ENCODE results near the gene LCN2. TPM values are rescaled to one million over a fixed set of nuclear protein-coding genes. Genes with fewer than 3 reads are reported as not detected.

LCN2 gene
- total and polyA plus RNA-seq, 9 of the 15 experiments (the other 6 are each of a cell fraction or from before 2014, with no cell fraction given) = 0.10 to 1.2 (median 0.44) TPM; not detected in 1

GRCh38 chr9:128117613-128118471 lies 31.4 kb upstream of the LCN2 start (continued):
- TF ChIP-seq CTCF (IDR thresholded peaks at IDR 0.05 in 2 of 3, conservative IDR thresholded peaks at IDR 0.05 in 1 of 3; ENCODE audit: insufficient read depth in 2 of 3, low read depth in 1 of 3, low read length in 3 of 3) (peak; percentile 100), FOXK2 (conservative IDR thresholded peaks at IDR 0.05 in 1 of 2, IDR thresholded peaks at IDR 0.05 in 1 of 2; ENCODE audit: low read depth in 2 of 2) (peak; percentile 90 to 93), LCOR (CRISPR knock-in tag; IDR thresholded peaks at IDR 0.05) (peak; percentile 78), ZBED1 (IDR thresholded peaks at IDR 0.05) (no peak), ZNF583 (CRISPR knock-in tag; IDR thresholded peaks at IDR 0.05) (no peak), ZFP1 (CRISPR knock-in tag; IDR thresholded peaks at IDR 0.05) (no peak), ZC3H8 (IDR thresholded peaks at IDR 0.05) (no peak), ZBTB43 (CRISPR knock-in tag; IDR thresholded peaks at IDR 0.05) (no peak), MTA3 (IDR thresholded peaks at IDR 0.05; ENCODE audit: borderline replicate concordance) (no peak), TAL1 (IDR thresholded peaks at IDR 0.05) (no peak), HEY1 (CRISPR knock-in tag; IDR thresholded peaks at IDR 0.05; ENCODE audit: borderline replicate concordance) (no peak), ATF7 (IDR thresholded peaks at IDR 0.05) (peak; percentile 63; the same call in 1 of the 2 replicates), ZFP91 (CRISPR knock-in tag; IDR thresholded peaks at IDR 0.05) (peak; percentile 56; the same call in 1 of the 2 replicates), MCM7 (IDR thresholded peaks at IDR 0.05) (no peak), RBM15 (IDR thresholded peaks at IDR 0.05; ENCODE audit: insufficient read depth, low read length) (no peak), ZNF699 (CRISPR knock-in tag; IDR thresholded peaks at IDR 0.05; ENCODE audit: insufficient replicate concordance) (no peak), GABPB1 (CRISPR knock-in tag; IDR thresholded peaks at IDR 0.05) (peak; percentile 69; the same call in 1 of the 2 replicates), ZNF253 (CRISPR knock-in tag; conservative IDR thresholded peaks at IDR 0.05) (no peak), ESRRB (CRISPR knock-in tag; IDR thresholded peaks at IDR 0.05; ENCODE audit: borderline replicate concordance) (no peak), ZNF76 (CRISPR knock-in tag; IDR thresholded peaks at IDR 0.05; ENCODE audit: borderline replicate concordance) (no peak), FIP1L1 (IDR thresholded peaks at IDR 0.05; ENCODE audit: low read depth, low read length, poor library complexity, severe bottlenecking) (no peak), NEUROD1 (IDR thresholded peaks at IDR 0.05; ENCODE audit: borderline replicate concordance, low read depth, low read length, partially characterized antibody) (peak; percentile 16), ZNF174 (CRISPR knock-in tag; IDR thresholded peaks at IDR 0.05) (no peak), CBX1 (IDR thresholded peaks at IDR 0.05; ENCODE audit: low read depth) (no peak), CBX3 (IDR thresholded peaks at IDR 0.05; ENCODE audit: borderline replicate concordance in 1 of 2, low read length in 2 of 2) (peak in 1 of 2 experiments; percentile 62; a peak in 1 of 3 replicates)
